NCI-H2081 treated with DMSO at 0.1 percent for 48 hours (cell line): ENCODE results near the gene DEFB112.

Experiments
- DNase-seq: peaks from one replicate; lab custom pipeline; 2025; lab: John Stamatoyannopoulos, UW

The DEFB112 gene

DNA sequence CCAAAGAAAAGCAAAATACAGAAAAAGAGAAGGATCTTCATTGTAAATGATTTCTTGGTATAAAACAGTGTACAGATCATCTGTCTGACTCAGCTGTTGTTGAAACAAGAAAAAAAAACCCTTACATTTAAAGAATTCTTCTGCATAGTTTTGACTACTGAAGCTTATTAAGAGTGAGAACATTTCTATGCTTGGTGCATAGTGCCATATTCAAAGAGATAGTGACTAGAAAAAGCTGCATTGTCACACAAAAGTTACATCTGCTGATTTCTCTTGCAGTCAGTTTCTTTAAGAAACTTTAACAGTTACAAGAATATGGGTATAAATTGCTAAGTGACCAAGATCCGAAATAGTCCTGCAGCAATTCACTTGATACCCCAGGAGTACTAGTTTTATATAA, at the start of gene DEFB112:
Gene DEFB112 (minus strand): TSS at position 101 of the 400 bp plus-strand sequence. CDS start 60 bp downstream, at position 41.
- DNase-seq, result no peak

DNA sequence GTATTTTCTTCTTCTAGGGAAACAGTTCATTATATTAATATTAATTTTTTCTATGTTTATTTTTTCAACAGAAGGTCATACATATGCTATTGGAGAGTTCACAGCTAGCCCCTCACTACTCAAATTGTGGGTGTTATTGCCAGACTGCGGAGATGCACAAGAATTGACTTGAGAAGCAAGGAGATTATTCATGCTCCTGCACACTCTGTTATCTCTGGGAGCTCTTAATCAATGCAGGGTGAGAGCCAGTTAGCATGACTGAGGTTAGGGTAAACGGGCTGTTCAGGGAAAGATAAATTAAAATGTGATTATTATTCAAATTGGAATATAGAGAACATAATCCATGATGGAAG, 48.9 kb upstream of the DEFB112 start:
- no peak for DNase-seq

DNA sequence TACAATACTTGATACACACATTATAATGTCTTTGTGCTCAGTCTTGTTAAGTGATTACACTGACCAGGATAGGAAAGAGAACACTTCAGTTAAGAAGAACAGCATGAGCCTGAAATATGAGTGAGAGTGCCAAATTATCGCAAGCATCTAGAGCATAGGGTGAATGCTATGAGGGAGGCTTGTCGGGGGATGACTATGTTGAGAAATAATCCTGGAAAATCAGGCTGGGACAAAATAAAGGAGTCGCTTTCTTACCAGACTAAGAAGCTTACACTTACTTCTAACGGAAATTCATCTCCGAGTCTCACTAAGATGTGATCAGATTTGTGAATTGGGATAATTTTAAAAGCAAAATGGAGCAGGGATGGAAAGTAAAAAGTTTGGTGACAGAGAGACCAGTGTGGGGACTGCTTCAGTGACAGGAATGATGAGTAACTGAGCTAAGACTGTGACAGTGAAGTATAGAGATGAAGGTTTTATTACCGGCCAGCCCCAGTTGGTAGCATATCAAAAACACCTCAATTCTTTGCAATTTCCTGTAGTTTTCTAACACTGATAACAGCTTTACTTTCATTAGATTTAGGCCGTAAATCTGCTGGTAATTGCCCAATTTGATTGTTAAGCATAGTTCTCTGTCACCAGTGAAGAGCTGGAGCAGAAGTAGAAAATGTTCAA, 48.4 kb upstream of the DEFB112 start:
- DNase-seq, result no peak

DNA sequence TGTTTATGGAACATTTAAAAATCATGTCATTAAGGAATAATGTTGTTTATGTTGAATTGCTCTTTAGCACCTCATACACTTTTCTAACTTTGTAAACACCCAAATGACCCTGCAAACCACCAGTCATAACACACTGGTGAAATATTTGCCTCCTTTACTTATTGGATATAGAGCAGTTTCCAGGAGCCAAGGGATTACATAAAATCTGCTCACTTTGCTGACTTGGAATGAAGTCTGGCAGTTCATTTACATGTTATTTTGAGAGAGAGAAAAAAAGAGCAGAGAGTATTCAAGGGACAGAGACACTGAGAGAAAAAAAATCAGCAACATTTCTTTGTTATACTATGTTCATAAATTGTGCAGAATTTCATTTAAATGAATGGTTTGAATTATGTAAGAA, 46.6 kb upstream of the DEFB112 start:
- DNase-seq, result no peak

GRCh38 chr6:50093938-50094272, 44.2 kb upstream of the DEFB112 start:
- DNase-seq, result no peak

DNA sequence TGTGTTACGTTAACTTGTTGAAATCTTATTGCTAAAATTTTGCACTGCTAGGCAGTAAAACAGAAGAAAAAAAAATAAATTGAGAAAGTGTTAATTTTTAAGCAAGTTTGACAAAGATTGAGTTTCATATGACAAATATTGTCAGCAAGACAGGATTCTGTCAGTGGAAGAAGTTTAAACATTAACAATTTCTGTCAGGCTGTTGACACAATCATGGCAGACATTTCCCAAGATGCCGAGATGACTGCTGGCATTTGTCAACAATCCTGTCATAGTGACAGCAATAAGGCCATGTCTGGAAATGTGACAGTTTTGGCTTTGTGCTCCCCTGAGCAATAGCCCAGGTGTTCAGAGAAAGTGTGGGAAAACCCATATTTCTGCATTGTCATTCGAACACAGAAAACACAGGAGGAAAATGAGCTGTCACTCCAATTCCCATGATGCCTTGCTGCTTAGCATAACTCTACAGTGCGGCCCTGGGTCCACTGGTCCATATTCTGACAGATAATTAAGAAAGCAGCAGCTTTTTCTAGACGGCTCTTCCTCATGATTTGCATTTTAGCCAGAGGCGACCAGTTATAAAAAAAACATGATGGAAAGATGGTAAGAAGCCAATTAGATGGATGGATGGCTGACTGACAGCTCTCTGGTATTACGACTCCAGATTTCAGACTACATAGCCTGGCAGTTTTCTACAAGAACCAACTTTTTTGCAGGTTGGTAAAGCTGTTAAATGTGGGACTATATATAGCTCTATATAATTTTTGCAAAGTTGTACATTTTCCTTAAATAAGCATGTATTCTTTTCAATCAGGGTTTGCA, 43.6 kb upstream of the DEFB112 start:
- DNase-seq, result no peak

GRCh38 chr6:50091641-50092040, 41.9 kb upstream of the DEFB112 start:
- no peak for DNase-seq

GRCh38 chr6:50089911-50090310, 40.2 kb upstream of the DEFB112 start:
- no peak for DNase-seq

- DNase-seq, result no peak
Observed at GRCh38 chr6:50087231-50087954, 37.7 kb upstream of the DEFB112 start.

DNA sequence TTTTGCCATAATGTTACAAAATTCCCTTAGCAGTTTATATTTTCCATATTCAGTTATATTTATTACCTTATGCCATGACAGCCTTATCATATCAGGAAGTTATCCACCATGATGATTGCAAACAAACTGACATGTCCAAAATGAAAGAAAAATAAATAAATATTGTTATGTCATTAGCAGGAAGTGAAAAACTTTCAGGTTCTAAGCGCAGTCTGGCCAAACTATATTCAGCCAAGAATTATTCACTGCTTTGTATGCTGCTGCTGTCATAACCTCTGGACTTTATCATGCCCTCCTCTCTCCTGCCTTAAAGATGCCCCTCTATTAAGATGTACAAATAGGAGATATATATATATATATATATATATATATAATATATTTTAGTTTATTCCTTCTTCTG, 27.7 kb upstream of the DEFB112 start:
- DNase-seq, result no peak

DNA sequence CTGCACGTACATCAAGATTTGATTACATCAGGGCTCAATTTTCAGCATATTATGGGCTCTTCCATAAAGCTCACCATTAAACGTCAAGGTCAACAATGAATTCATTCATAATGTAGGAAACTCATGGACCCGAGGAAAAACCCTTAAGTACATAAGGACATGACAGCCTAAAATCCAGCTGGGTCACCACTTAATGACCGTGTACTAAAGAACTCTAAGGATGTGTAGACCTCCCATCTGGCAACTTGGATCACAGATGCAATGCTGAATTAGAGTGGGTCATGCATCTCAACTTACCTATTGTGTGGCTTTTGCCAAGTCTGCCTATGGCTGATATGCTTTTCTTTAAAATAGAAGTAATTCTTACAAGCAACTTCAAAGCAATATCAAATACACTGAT, 26.7 kb upstream of the DEFB112 start:
- DNase-seq, result no peak

DNA sequence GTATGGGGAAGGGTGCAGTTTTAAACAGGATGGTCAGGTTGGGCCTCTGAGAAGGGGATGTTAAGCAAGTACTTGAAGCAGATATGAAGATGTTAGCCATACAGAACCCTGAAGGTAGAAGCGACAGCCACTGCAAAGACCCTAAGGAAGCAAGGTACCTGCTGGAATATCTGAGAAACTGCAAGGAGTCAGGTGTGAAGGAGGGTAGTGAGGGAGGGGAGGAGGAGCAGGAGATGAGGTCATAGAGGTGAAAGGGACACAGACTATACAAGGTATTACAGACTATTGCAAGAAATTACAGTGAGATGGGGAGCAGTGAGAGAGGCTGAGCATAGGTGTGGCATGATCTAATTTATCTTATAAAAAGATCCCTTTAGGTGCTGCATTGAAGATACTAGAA, 22.2 kb upstream of the DEFB112 start:
- DNase-seq, result no peak

GRCh38 chr6:50070101-50070500, 20.4 kb upstream of the DEFB112 start:
- no peak for DNase-seq

GRCh38 chr6:50062051-50062450, 12.3 kb upstream of the DEFB112 start:
- DNase-seq, result no peak

DNA sequence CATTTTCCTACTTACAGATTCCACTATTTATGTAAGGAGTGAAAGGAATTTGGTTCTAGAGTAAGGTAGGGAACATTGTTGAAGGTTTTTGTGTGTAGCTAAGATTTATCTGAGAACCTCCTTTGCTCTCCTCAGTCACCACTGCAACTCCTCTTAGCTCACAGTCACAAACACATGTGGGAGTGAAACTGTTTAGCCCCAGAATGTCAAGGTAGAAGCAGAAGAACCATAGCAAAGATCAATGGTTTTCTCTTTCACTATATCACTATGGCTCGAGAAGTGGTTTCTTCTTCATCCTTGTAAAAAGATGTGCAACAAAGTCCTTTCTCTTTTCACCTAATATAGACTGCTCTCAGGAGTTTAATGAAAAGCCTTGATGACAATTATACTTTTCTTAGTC, 6.5 kb upstream of the DEFB112 start:
- DNase-seq, result no peak

- DNase-seq, result no peak
Observed at GRCh38 chr6:50047026-50047425, 2.7 kb downstream of the DEFB112 start.

GRCh38 chr6:50030777-50031562, 18.8 kb downstream of the DEFB112 start:
- no peak for DNase-seq

DNA sequence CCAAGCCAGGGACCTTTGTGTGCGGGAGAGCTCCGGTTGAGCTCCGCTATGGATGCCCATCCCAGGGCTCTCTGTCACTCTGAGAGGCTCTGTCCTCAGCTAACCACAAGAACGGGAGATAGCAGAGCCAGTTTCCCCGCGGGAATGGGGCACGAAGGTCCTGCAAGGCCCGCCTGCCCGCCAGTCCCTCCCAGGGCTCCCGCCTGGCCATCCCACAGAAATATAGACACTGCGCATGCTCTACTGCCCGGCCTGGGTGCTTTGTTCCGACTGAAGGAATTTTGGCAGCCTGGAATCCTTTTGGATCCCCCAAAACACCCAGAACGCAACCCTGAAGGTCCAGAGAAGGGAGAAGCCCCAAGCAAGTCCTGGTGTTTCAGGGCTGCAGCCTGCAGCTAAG, 19.4 kb downstream of the DEFB112 start:
- DNase-seq, result no peak

DNA sequence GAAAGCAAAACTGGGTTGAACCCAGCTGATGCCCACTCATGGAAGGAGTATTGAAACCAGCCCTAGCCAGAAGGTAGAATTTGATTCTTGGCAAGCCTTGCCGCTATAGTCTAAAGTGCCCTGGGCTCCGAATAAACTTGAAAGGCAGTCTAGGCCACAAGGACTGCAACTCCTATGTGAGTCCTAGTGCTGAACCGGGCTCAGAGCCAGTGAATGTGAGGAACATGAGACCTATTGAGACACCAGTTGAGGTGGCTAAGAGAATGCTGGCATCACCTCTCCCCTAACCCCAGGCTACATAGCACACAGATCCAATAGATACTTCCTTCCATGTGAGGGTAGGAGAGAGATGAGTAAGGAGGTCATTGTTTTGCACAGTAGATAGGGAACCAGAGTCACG, 24.5 kb downstream of the DEFB112 start:
- DNase-seq, result no peak

DNA sequence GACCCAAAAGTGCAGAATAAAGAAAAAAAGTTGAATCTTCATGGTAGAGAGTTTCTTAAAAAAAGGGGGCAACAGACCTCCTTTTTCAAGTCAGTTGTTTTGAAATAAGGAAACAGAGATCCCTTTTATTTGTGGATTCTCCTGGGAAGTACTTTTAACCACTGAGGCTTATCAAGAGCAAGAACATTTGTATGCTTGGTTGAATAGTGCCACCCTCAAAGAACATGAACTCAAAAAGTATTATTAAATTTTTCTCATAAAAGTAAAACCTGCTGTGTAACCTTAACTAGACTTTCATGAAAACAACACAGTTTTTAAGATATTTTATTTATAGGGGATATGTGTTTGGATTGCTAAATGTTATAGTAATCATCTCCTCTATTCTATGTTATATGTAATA, 27.8 kb downstream of the DEFB112 start, which contains the start of gene DEFB110:
Gene DEFB110 (minus strand): TSS at position 101 of the 400 bp plus-strand sequence. CDS start 59 bp downstream, at position 42.
- no peak for DNase-seq

- no peak for DNase-seq
Observed at GRCh38 chr6:50007819-50008218, 41.9 kb downstream of the DEFB112 start.

- DNase-seq, result no peak
Observed at GRCh38 chr6:50003139-50003538, 46.6 kb downstream of the DEFB112 start.
